SK-N-SH (cell line): Measurements from ENCODE around the gene LIPA. TPM values are rescaled to one million over a fixed set of nuclear protein-coding genes. Genes with fewer than 3 reads are reported as not detected.
A peak's percentile ranks its signal among the peaks of the same experiment; 100 is the strongest.

Experiments
- CTCF ChIA-PET: fragments of 300-600, 350-600 bp; formaldehyde crosslinking; extraction: SDS; loops from one replicate; lab custom pipeline; 2021; lab: Yijun Ruan, JAX
- POLR2A ChIA-PET: fragments of 350-600 bp; sonication (Branson Sonifier 250); formaldehyde crosslinking; extraction: SDS; loops from one replicate; lab custom pipeline; 2020; ENCODE audit warnings: antibody characterized with exemption, inconsistent platforms; lab: Yijun Ruan, JAX
- DNase-seq: peaks from one replicate; pipeline ENCODE4 v3.0.0; 2012
- H2AFZ ChIP-seq: fragments of 200-600 bp; sonication (generic); 2 replicates; pipeline ENCODE4 v1.8.1; 2016; ENCODE audit warnings: antibody characterized with exemption, mild to moderate bottlenecking, low read depth
- H3F3A ChIP-seq: fragments of 200-600 bp; sonication (generic); replicated peaks from 2 replicates; pipeline ENCODE3; 2016; ENCODE audit warnings: antibody characterized with exemption, mild to moderate bottlenecking; ENCODE audit not compliant: insufficient read depth
- H3K27ac ChIP-seq, 2 experiments: fragments of 200-500 bp in 1 of 2; fragments of 200-600 bp in 1 of 2; sonication (Bioruptor generic) in 1 of 2; sonication (generic), shearing (Covaris generic) in 1 of 2; 2 replicates each; pipeline versions ENCODE4 v1.5.1 to v1.6.1; 2014 to 2016; ENCODE audit warnings: low read depth in 2 of 2, inconsistent platforms in 1 of 2, low read length in 1 of 2, mild to moderate bottlenecking in 1 of 2, mixed read lengths in 1 of 2
- H3K27me3 ChIP-seq: fragments of 200-600 bp; sonication (generic), shearing (Covaris generic); 2 replicates; pipeline ENCODE4 v1.6.1; 2016; ENCODE audit warnings: mixed run types; ENCODE audit not compliant: insufficient read depth
- H3K36me3 ChIP-seq, 2 experiments: fragments of 200-500 bp in 1 of 2; fragments of 200-600 bp in 1 of 2; sonication (Bioruptor generic) in 1 of 2; sonication (generic) in 1 of 2; replicated peaks in 1 of 2; 2 replicates each; pipeline versions ENCODE3 to v1.5.1; 2014 to 2016; ENCODE audit warnings: low read length in 1 of 2, mild to moderate bottlenecking in 1 of 2; ENCODE audit not compliant: insufficient read depth in 2 of 2, control insufficient read depth in 1 of 2
- H3K4me1 ChIP-seq, 2 experiments: fragments of 200-500 bp in 1 of 2; fragments of 200-600 bp in 1 of 2; sonication (Bioruptor generic) in 1 of 2; sonication (generic), shearing (Covaris generic) in 1 of 2; 2 replicates each; pipeline versions ENCODE4 v1.5.1 to v1.6.1; 2014 to 2016; ENCODE audit warnings: low read depth in 1 of 2, low read length in 1 of 2, mixed run types in 1 of 2; ENCODE audit not compliant: insufficient read depth in 2 of 2, control insufficient read depth in 1 of 2
- H3K4me2 ChIP-seq: fragments of 200-600 bp; sonication (generic), shearing (Covaris generic); 2 replicates; pipeline ENCODE4 v1.6.1; 2017; ENCODE audit warnings: mixed run types
- H3K4me3 ChIP-seq, 2 experiments: fragments of 200-500 bp in 1 of 2; fragments of 200-600 bp in 1 of 2; sonication (Bioruptor generic) in 1 of 2; sonication (generic), shearing (Covaris generic) in 1 of 2; 2 replicates each; pipeline versions ENCODE4 v1.5.1 to v1.8.1; 2014 to 2016; ENCODE audit warnings: low read depth in 2 of 2, inconsistent platforms in 1 of 2, low read length in 1 of 2, mild to moderate bottlenecking in 1 of 2, mixed read lengths in 1 of 2, moderate library complexity in 1 of 2
- H3K79me2 ChIP-seq: fragments of 200-600 bp; sonication (generic); 2 replicates; pipeline ENCODE4 v1.8.1; 2017; ENCODE audit warnings: mild to moderate bottlenecking; ENCODE audit not compliant: insufficient read depth
- H3K9ac ChIP-seq: fragments of 200-600 bp; sonication (generic); 2 replicates; pipeline ENCODE4 v1.6.1; 2017; ENCODE audit warnings: mixed run types
- H3K9me2 ChIP-seq: fragments of 200-600 bp; sonication (generic); 2 replicates; pipeline ENCODE4 v1.6.1; 2017; ENCODE audit warnings: mixed run types
- H3K9me3 ChIP-seq: fragments of 200-600 bp; sonication (generic); 2 replicates; pipeline ENCODE4 v1.6.1; 2017; ENCODE audit warnings: mixed run types, mild to moderate bottlenecking, moderate library complexity
- H4K20me1 ChIP-seq: fragments of 200-600 bp; sonication (generic); 2 replicates; pipeline ENCODE4 v1.6.1; 2017; ENCODE audit warnings: mild to moderate bottlenecking, mixed run types; ENCODE audit not compliant: insufficient read depth
- CHD2 ChIP-seq: fragments of 150-350 bp; IDR thresholded peaks from 2 replicates; pipeline ENCODE4 v1.6.1; 2018; ENCODE audit warnings: low read length; ENCODE audit not compliant: partially characterized antibody
- ELF1 ChIP-seq: IDR thresholded peaks from 2 replicates; pipeline ENCODE4 v1.4.0; 2012
- FOXM1 ChIP-seq: IDR thresholded peaks from 2 replicates; pipeline ENCODE4 v1.4.0; 2012; ENCODE audit warnings: low read depth, mild to moderate bottlenecking
- GABPA ChIP-seq: IDR thresholded peaks from 2 replicates; pipeline ENCODE4 v1.4.0; 2012; ENCODE audit warnings: low read depth, mild to moderate bottlenecking
- MAX ChIP-seq: IDR thresholded peaks from 2 replicates; pipeline ENCODE4 v1.4.0; 2012; ENCODE audit warnings: low read depth
- MEF2A ChIP-seq: IDR thresholded peaks from 2 replicates; pipeline ENCODE4 v1.4.0; 2012; ENCODE audit warnings: low read depth, borderline replicate concordance
- MXI1 ChIP-seq: IDR thresholded peaks from 2 replicates; pipeline ENCODE4 v1.6.1; 2012; ENCODE audit warnings: mild to moderate bottlenecking, low read depth, low read length, improper control_type of control experiment
- NRF1 ChIP-seq: IDR thresholded peaks from 2 replicates; pipeline ENCODE4 v1.6.1; 2012; ENCODE audit warnings: low read depth, mild to moderate bottlenecking, low read length
- PBX3 ChIP-seq: IDR thresholded peaks from 2 replicates; pipeline ENCODE4; 2012
- POLR2AphosphoS5 ChIP-seq: IDR thresholded peaks from 2 replicates; pipeline ENCODE4 v1.6.1; 2012; ENCODE audit warnings: low read depth, low read length
- RAD21 ChIP-seq: IDR thresholded peaks from 2 replicates; pipeline ENCODE4 v1.6.1; 2012; ENCODE audit warnings: mild to moderate bottlenecking, low read length
- REST ChIP-seq: IDR thresholded peaks from 2 replicates; pipeline ENCODE4 v1.6.1; 2012; ENCODE audit warnings: mild to moderate bottlenecking, low read depth, low read length, moderate library complexity
- RFX5 ChIP-seq: IDR thresholded peaks from 2 replicates; pipeline ENCODE4 v1.6.1; 2012; ENCODE audit warnings: mild to moderate bottlenecking, improper control_type of control experiment, low read length
- RXRA ChIP-seq: IDR thresholded peaks from 2 replicates; pipeline ENCODE4 v1.4.0; 2012; ENCODE audit warnings: low read depth, mild to moderate bottlenecking, borderline replicate concordance
- SIN3A ChIP-seq: IDR thresholded peaks from 2 replicates; pipeline ENCODE4 v1.6.1; 2012; ENCODE audit warnings: low read depth, mild to moderate bottlenecking, low read length, moderate library complexity, borderline replicate concordance
- SMC3 ChIP-seq: IDR thresholded peaks from 2 replicates; pipeline ENCODE4 v1.6.1; 2012; ENCODE audit warnings: low read depth, low read length, improper control_type of control experiment
- TCF12 ChIP-seq: IDR thresholded peaks from 2 replicates; pipeline ENCODE4 v1.4.0; 2012
- TEAD4 ChIP-seq: IDR thresholded peaks from 2 replicates; pipeline ENCODE4 v1.4.0; 2012; ENCODE audit warnings: mild to moderate bottlenecking, borderline replicate concordance; ENCODE audit not compliant: insufficient read depth
- USF1 ChIP-seq: IDR thresholded peaks from 2 replicates; pipeline ENCODE4 v1.4.0; 2012; ENCODE audit warnings: low read depth, borderline replicate concordance
- ZBTB33 ChIP-seq: IDR thresholded peaks from 2 replicates; pipeline ENCODE4 v1.4.0; 2012; ENCODE audit warnings: low read depth, borderline replicate concordance
- WGBS: methylation state at CpG from one replicate; pipeline ENCODE4 v1.1.6; 2017; ENCODE audit warnings: low lambda C conversion rate; 5-methylcytosine and 5-hydroxymethylcytosine counted together
- polyA plus RNA-seq, 3 experiments: library from polyadenylated mRNA; depleted of rRNA; stranded (reverse); fragments of >200 nt; gene quantifications; 2 replicates each; pipeline ENCODE4 v1.2.3, GENCODE V29; 2012

The LIPA gene
- polyA plus RNA-seq, 1 of the 3 experiments (the other 2 are of a cell fraction): 43.2 TPM

- TF ChIP-seq ZBTB33 (no peak), RFX5 (0 out of 2 replicates have a peak, but pooled peaks have one; percentile 5), CHD2 (peak; percentile 78), NRF1 (no peak), MXI1 (peak; percentile 95), PBX3 (peak; percentile 61; the same call in 1 of the 2 replicates), MAX (peak; percentile 66; the same call in 1 of the 2 replicates), GABPA (no peak), RXRA (0 out of 2 replicates have a peak, but pooled peaks have one; percentile 5)
Observed at GRCh38 chr10:89283936-89284475, 32.4 kb upstream of the LIPA start (continued).

- Histone ChIP-seq H3K27ac (peak overlapping the region; percentile 97 to 99), H3F3A (peaks cover 47% of the 10 kb centered on the region), H2AFZ (peak overlapping the region; percentile 71; the same call in 1 of the 2 replicates), H3K9ac (peak overlapping the region; percentile 75), H3K9me3 (no peaks in the 10 kb centered on the region), H3K27me3 (no peaks in the 10 kb centered on the region), H3K4me3 (peak overlapping the region; percentile 36 to 57), H3K79me2 (no peaks in the 10 kb centered on the region), H3K4me2 (peak overlapping the region; percentile 69), H4K20me1 (no peaks in the 10 kb centered on the region), H3K36me3 (no peaks in the 10 kb centered on the region), H3K4me1 (peaks cover 44 to 54% of the 10 kb centered on the region in 2 experiments), H3K9me2 (no peaks in the 10 kb centered on the region)
- ChIA-PET CTCF (interaction anchor here (1.0 to 2.4 kb wide), 7 partner anchors 12 to 106 kb away, joined by 3 to 12 read pairs (median 4); no protein-coding TSS in a partner anchor), POLR2A (interaction anchor here (0.8 to 1.0 kb wide), 5 partner anchors 18 to 132 kb away, joined by 3 to 4 read pairs (median 3); partner anchors contain the start of gene IFIT5)
- DNase-seq: peak; percentile 26
- WGBS: 11% methylated on average over 6 of the region's 6 CpGs
- TF ChIP-seq MXI1 (no peak), TEAD4 (0 out of 2 replicates have a peak, but pooled peaks have one; percentile 16), FOXM1 (0 out of 2 replicates have a peak, but pooled peaks have one; percentile 12), NRF1 (no peak), SMC3 (no peak), POLR2AphosphoS5 (no peak), ELF1 (no peak), USF1 (no peak), MEF2A (peak; percentile 72; the same call in 1 of the 2 replicates), PBX3 (peak; percentile 25; the same call in 1 of the 2 replicates), REST (no peak), RAD21 (no peak), TCF12 (peak; percentile 48), SIN3A (no peak)
Observed at GRCh38 chr10:89283025-89283935, 31.7 kb upstream of the LIPA start.
